Vagina (tissue), 1 donor: ENCODE measurements around the gene PGLYRP4. TPM values are rescaled to one million over a fixed set of nuclear protein-coding genes. Genes with fewer than 3 reads are reported as not detected.

Experiments
- small RNA-seq: library from RNA; depleted of rRNA; stranded (forward); fragments of <200 nt; gene quantifications from one replicate; pipeline ENCODE3, GENCODE V24; 2016
- total RNA-seq: library from RNA; depleted of rRNA; stranded (reverse); fragments of >200 nt; gene quantifications from one replicate; pipeline ENCODE4 v1.2.3, GENCODE V29; 2016

PGLYRP4 gene
- total RNA-seq, 1 donor from 2014 or later = 3.9 TPM

Small RNA genes lying within 50 kb of the gene (small RNA-seq; reads per million reads assigned to genes)
- gene RNU6-160P (not detected), gene S100A15A (not detected)

Other genes starting within 250 kb of the PGLYRP4 start
- gene SPRR2F, start 235.3 kb downstream of the PGLYRP4 start, total RNA-seq = 2.5 TPM
- gene SPRR2G, start 198.0 kb downstream of the PGLYRP4 start, total RNA-seq = not detected
- not detected for gene LELP1, start 145.4 kb downstream of the PGLYRP4 start, total RNA-seq
- gene PRR9, start 131.3 kb downstream of the PGLYRP4 start, total RNA-seq = not detected
- not detected for gene LORICRIN, start 89.2 kb downstream of the PGLYRP4 start, total RNA-seq
- 28.7 TPM for gene PGLYRP3, start 35.9 kb downstream of the PGLYRP4 start, total RNA-seq
- gene S100A9, start 9.0 kb upstream of the PGLYRP4 start, total RNA-seq = 4,658 TPM
- 4.2 TPM for gene S100A12, start 26.8 kb upstream of the PGLYRP4 start, total RNA-seq
- gene S100A8, start 42.2 kb upstream of the PGLYRP4 start, total RNA-seq = 1,155 TPM
- gene S100A7A, start 67.7 kb upstream of the PGLYRP4 start, total RNA-seq = not detected
- 36.6 TPM for gene S100A7, start 111.8 kb upstream of the PGLYRP4 start, total RNA-seq
- gene S100A6, start 187.2 kb upstream of the PGLYRP4 start, total RNA-seq = 562 TPM
- gene S100A5, start 192.1 kb upstream of the PGLYRP4 start, total RNA-seq = not detected
- 375 TPM for gene S100A4, start 197.0 kb upstream of the PGLYRP4 start, total RNA-seq
- 9.6 TPM for gene S100A3, start 200.4 kb upstream of the PGLYRP4 start, total RNA-seq
- gene S100A2, start 217.0 kb upstream of the PGLYRP4 start, total RNA-seq = 470 TPM